GM21737 (cell line): ENCODE measurements around the gene DCTD.
"Not testable (repeated sequence)": the region's sequence is repeated elsewhere in the genome, so short reads cannot be mapped to it uniquely, and the experiment has no call there.

ENCODE experiments used
- ATAC-seq: cut with Tn5 transposase; IDR thresholded peaks from one replicate; pipeline ENCODE4 v1.9.1; 2021; ENCODE audit warnings: mild to moderate bottlenecking, moderate library complexity; ENCODE audit not compliant: unreplicated experiment

Gene DCTD

GRCh38 chr4:182922501-182923284 is 5.5 kb upstream of the DCTD start:
- ATAC-seq, result no peak

DNA sequence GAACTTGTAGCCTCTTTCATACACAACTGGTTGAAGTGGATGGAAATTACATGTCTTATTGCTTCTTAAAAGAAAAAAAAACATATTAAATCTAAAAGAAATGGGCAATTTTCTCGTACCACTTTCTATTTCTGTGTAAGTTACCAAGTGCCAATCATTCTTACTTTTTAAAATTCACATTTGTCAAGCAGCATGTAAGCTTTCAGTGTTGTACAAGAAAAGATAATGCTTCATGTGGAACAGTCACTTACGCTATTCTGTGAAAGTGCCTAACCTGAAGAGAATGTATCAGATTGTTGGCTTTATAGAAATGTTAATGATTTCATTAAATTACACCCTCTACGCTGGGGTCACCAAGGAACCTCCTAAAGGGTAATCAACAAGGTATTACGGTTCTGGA is 4.4 kb upstream of the DCTD start:
- ATAC-seq, result no peak

DNA sequence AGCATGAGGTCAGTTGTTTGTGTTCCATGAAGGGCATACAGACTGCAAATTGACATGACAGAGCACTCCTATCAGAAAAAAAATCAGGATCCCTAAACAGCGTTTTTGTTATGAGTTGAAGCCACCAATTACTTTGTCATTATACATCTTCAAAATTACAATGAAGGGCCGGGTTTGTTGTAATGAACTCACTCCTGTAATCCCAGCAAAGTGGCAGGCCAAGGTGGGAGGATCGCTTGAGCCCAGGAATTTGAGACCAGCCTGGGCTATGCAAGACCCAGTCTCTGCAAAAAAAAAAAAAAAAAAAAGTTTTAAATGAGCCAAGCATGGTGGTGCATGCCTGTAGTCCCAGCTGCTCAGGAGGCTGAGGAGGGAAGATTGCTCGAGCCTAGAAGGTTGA is 3.5 kb upstream of the DCTD start:
- ATAC-seq, result no peak

- no peak for ATAC-seq
Observed at GRCh38 chr4:182918791-182919302, 1.7 kb upstream of the DCTD start.

DNA sequence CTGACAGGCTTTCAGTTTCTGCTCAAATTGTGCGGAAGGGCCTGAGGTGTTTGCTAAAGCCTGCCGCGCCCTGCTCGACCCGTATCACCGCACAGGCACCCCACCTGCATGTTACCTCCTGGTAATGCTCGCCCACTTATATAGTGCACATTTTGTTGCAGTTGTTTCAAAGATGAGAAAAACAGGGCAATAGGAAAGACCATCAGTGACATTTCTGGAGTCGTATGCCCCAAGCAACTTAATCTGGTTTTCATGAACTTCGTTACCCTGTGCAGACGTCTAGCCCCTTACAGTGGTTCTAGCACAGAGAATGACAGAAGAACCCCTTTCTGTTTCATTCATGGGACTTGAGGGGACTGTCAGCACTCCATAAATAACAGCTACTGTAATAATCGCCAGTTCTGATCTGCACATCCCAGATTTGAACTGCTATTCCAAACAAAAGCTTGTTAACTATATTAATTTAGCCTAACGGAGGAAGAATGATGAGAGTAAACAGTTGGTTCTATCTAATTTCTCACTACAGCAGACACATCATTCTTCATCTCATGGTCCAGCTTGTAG is 940 bp upstream of the DCTD start:
- ATAC-seq, result peak; percentile 10

DNA sequence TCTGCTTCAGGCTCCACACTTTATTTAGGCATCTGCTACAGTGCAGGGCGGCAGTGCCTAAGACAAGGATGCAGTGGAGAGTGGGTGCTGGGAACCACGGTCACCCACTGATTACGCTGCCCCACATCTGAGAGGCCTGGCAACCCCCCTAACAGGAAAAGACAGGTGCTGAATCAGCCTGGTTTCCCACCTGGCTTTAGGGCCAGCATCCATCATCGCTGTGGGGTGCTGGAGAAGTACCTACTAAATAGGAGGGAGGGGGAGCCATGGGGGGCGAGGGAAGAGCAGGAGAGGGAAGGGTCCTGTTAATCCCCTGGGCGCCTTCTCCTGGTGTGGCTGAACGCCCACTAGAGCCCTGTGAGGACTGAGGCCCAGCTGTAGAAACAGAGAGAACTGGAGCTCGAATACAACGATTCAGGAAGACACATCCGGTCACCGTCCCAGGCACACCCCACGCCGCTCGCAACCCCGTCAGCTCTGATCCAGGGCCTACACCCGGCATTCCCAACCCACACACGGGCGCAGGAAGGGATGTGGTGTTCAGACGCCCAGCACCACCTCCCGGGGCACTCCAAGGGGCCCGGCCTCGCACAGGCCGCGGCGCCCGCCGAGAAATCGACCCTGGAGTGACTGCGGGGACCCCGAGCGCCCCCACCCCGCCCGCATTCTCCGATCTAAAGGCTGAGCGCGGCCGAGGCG is 554 bp downstream of the DCTD start:
- peak; percentile 20 for ATAC-seq

GRCh38 chr4:182914357-182914756 is 2.8 kb downstream of the DCTD start:
- ATAC-seq, result no peak

DNA sequence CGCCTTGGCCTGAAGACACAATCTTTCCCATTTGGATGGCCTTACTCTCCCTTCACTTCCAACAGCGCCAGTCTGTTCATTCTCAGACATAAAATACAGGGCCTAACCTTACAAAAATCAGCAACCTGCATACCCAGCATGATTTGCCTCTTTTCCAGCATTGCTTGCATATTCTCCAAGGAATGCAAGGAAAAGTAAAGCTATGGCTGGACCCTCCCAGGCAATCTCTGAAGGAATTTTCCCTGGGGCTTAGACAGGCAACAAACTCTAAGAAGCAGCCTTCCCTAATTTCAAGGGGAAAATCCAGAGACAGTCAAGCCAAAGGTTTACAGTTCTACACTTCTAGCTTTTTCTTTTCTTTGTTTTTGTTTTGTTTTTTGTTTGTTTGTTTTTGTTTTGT is 3.6 kb downstream of the DCTD start:
- no peak for ATAC-seq

DNA sequence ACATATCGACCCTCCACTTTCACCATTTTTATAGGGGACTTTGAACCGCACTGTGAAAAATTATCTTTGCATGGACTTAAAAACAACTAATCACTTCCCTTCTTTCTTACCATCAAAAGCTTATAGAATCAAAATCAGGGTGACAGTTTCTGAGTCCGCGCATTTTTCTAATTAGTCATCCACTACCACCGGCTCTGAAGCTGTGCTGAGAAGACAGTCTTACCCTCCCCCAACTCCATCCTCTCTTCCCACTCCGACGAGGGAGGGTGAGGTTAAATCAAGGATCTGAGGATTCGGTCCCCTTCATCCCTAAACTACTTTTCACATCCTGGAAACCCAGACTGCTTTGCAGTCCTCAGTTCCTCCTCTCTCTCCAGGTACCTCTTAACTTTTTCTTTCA is 4.2 kb downstream of the DCTD start:
- ATAC-seq, result no peak

- no peak for ATAC-seq
Observed at GRCh38 chr4:182908124-182908523, 9.1 kb downstream of the DCTD start.

DNA sequence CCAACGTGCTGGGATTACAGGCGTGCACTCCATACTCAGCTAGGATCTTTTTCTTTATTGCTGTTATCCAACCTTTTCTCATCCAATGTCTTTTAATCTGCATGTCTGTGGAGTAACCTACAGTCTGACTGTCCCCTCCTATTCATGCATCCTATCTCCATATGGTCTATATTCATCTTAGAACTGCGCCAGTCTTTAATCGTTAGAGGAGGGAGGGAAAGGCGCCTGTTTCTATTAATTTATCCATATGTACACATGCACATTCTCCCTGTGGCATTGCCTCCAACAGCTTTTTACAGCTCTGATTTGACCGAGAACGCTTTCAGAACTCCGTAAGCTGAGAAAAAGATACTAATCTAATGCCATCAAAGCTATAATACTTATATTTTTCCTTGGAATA is 9.8 kb downstream of the DCTD start:
- no peak for ATAC-seq

- no peak for ATAC-seq
Observed at GRCh38 chr4:182906786-182907185, 10.4 kb downstream of the DCTD start.

- ATAC-seq, result no peak
Observed at GRCh38 chr4:182905038-182905437, 12.1 kb downstream of the DCTD start.

GRCh38 chr4:182904211-182904761 is 12.9 kb downstream of the DCTD start:
- ATAC-seq, result no peak

GRCh38 chr4:182903013-182903412 is 14.2 kb downstream of the DCTD start:
- no peak for ATAC-seq

DNA sequence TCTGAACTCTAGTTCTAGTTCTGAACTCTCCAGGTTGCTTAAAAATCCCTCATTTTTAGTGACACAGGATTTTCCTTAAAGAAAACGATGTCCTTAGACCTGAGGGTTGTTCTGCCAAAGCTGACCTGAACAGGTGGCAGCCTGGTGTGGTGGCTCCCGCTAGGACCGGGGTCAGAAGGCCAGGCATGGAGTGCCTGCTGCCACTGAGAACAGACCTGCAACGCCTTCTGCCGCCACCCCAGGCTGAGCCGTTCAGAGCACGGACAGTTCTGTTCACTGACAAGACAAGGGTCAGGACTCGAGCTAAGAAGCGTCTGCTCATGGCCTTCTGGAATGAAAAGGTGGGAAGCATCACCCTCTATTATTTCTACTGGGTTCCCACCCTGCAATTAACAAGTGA is 15.8 kb downstream of the DCTD start:
- no peak for ATAC-seq

DNA sequence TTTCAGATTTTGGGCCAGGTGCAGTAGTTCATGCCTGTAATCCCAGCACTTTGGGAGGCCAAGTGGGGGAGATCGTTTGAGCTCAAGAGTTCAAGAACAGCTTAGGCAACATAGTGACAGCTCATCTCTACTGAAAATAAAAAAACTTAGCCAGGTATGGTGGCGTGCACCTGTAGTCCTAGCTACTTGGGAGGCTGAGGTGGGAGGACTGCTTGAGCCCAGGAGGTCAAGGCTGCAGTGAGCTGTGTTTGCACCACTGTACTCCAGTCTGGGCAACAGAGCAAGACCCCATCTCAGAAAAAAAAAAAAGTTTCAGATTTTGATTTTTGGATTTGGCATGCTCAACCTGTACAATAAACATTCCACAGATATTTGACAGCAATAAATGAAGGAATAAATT is 17.2 kb downstream of the DCTD start:
- ATAC-seq, result not testable (repeated sequence)

DNA sequence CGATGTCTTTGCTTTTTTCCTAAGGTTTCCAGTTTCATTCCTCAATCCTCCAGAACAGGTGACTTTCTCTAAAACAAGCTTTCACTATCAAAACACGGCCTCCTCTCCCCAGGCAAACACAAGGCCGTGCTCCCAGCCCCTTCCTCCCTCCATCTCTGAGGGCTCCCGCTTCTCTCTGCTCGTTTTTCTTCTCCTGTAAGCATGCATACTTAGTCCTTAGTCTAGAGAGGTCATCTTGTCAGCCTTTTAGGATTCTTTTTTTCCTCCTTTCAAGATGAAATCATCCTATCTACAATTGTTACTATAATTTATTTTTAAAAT is 18.7 kb downstream of the DCTD start:
- no peak for ATAC-seq

- ATAC-seq, result no peak
Observed at GRCh38 chr4:182897601-182898478, 19.3 kb downstream of the DCTD start.

DNA sequence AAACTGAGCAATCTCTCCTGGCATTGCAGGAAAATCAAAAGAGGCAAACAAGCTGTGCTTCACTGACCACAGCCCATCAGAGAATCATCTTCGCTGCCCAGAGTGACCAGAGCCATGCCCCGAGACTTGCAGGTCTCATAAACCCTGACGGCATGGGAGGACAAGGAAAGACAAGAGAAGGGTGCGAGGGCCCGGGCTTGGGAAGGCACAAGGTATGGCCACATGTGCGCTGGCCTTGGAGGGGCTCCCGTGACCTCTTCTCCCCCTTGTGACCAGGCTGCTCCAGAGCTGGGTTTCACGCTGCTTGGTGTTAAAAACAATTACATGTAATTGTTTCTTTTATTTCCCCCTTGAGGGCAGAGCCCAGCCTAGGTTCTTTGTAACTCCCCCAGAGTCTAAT is 20.8 kb downstream of the DCTD start:
- no peak for ATAC-seq

DNA sequence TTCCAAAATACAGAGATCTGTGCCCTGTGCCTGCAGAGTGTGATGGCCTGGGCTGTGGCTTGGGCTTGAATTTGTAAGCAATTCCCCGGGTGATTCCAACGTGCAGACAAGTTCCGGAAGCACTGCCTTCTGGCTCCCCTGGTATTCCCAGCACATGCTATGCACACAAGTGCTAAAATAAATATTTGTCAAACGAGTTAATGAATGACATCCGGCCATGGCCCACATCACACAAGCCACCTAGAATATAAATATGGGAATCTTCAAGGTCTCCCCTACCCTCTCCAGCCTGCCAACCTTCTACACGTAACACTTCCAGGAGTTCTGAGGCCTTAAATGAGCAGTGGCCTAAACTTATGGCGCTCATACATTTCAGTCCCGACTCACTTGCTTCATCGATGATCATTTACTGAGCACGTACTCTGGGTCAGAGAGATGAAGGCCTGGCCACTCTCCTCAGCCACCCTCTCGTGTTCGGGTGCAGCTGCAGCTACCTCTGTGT is 21.3 kb downstream of the DCTD start:
- no peak for ATAC-seq
